ENCODE data around the gene PILRB.

PILRB gene

GRCh38 chr7:100407285-100408180 lies 49.6 kb downstream of the PILRB start:
- DNase-seq (ENCODE audit: low spot score): peak; percentile 69

DNA sequence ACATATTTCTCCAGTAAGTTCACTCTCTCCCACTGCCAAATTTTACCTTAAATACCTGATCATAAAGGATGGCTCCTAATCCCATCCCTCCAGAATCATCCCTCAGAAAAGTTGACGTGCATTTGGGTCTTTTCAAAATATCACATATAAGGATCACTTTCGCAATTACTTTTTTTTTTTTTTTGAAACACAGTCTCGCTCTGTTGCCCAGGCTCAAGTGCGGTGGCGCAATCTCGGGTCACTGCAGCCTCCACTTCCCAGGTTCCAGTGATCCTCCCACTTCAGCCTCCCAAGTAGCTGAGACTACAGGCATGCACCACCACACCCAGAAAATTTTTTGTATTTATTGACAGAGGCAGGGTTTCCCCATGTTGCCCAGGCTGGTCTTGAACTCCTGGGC lies 53.2 kb downstream of the PILRB start:
- DNase-seq (ENCODE audit: low spot score): no peak

GRCh38 chr7:100413346-100413745 lies 55.4 kb downstream of the PILRB start:
- no peak for DNase-seq (ENCODE audit: low spot score)

DNA sequence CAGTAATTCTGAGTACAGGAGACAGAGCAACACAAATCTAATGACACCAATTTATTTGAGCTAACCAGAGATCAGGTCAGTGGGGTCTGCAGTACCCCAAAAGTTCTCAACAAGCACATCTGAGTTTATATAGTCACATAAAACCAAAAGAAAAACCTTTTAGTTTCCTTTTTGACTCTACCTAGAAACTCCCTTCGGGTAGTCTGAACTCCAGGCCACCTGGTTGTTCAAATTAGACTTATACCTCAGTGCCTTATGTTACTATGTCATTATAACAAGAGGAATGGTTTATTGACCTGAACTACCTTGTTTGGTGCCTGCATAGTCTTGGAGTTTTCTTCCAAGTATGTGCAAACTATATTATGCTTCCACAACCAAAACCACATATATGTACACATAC lies 56.0 kb downstream of the PILRB start:
- DNase-seq (ENCODE audit: low spot score): no peak

DNA sequence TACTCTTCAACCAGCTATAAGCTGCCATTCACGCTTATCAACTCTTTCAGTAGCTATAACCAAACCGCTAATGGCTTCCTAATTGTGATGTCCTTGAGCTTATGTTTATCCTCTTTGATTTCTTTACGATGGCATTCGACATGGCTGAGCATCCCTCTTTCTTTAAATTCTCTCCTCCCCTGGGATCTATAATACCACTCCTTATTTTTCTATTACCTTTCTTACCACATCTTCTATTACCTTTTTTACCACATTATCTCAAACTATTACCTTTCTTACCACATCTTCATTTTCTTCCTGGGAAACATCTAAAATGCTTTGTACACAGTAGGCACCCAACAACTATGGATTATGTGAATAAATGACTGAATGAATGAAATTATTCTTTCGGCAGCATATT lies 57.5 kb downstream of the PILRB start:
- no peak for DNase-seq (ENCODE audit: low spot score)
